ENCODE measurements around the gene CNTN4. TPM values are rescaled to one million over a fixed set of nuclear protein-coding genes. Genes with fewer than 3 reads are reported as not detected.

The CNTN4 gene
- total RNA-seq, 1 experiment from 2014 or later: 1.6 TPM

- Histone ChIP-seq H2AK5ac (ENCODE audit: insufficient read length, low read length) (no peak overlapping the region), H2BK20ac (ENCODE audit: low read depth, low read length, poor library complexity, severe bottlenecking) (no peak overlapping the region), H3K9ac (ENCODE audit: extremely low read depth, insufficient read length, low read length) (no peak overlapping the region), H2BK15ac (ENCODE audit: low read depth, low read length) (no peak overlapping the region), H3K23ac (ENCODE audit: insufficient read length, low read depth, low read length) (no peak overlapping the region), H3K18ac (ENCODE audit: insufficient read length, low read depth, low read length) (no peak overlapping the region), H2AFZ (ENCODE audit: low read length) (no peak overlapping the region), H3T11ph (ENCODE audit: low read length) (no peak overlapping the region), H3K14ac (ENCODE audit: insufficient read depth, low read length) (no peak overlapping the region), H3K4ac (ENCODE audit: low read depth, low read length) (no peak overlapping the region), H3K79me2 (ENCODE audit: insufficient read depth, low read length) (no peaks in the 10 kb centered on the region), H3K27me3 (ENCODE audit: insufficient read depth, low read length) (no peaks in the 10 kb centered on the region), H3K79me1 (ENCODE audit: insufficient read depth, low read depth, low read length, poor library complexity, severe bottlenecking) (no peaks in the 10 kb centered on the region), H4K91ac (ENCODE audit: insufficient read length, low read depth, low read length) (no peak overlapping the region), H3K27ac (ENCODE audit: insufficient read length, low read depth, low read length) (no peak overlapping the region), H3K23me2 (ENCODE audit: insufficient read length, low read depth, low read length, poor library complexity, severe bottlenecking) (no peaks in the 10 kb centered on the region), H4K5ac (ENCODE audit: insufficient read length, low read depth, low read length) (no peak overlapping the region), H3K4me2 (ENCODE audit: insufficient read depth, insufficient read length, low read length) (no peak overlapping the region), H3K4me1 (ENCODE audit: insufficient read depth, low read length) (no peaks in the 10 kb centered on the region), H2BK12ac (ENCODE audit: insufficient read length, low read depth, low read length) (no peak overlapping the region), H2BK5ac (ENCODE audit: insufficient read length, low read length) (no peak overlapping the region), H2BK120ac (ENCODE audit: low read depth, low read length, poor library complexity, severe bottlenecking) (no peak overlapping the region), H4K8ac (replicated peaks; ENCODE audit: insufficient read length, low read depth, low read length) (no peak overlapping the region), H3K56ac (ENCODE audit: insufficient read length, low read depth, low read length) (no peak overlapping the region), H3K9me3 (ENCODE audit: control insufficient read depth, low read depth, low read length) (no peaks in the 10 kb centered on the region), H4K20me1 (ENCODE audit: control insufficient read depth, insufficient read depth, insufficient read length) (no peaks in the 10 kb centered on the region)
- Mint-ChIP-seq H3K4me3 (no peak overlapping the region), H3K27ac (peak overlapping the region in 1 of 3 experiments; percentile 1; a peak in 1 of 7 replicates), H3K27me3 (ENCODE audit: low read depth) (no peaks in the 10 kb centered on the region), H3K4me1 (peaks cover 3 to 7% of the 10 kb centered on the region in 2 experiments), H3K36me3 (ENCODE audit: insufficient read depth in 1 of 3, low read depth in 3 of 3) (no peaks in the 10 kb centered on the region), H3K9me3 (no peaks in the 10 kb centered on the region)
- no peak for TF ChIP-seq CTCF (conservative IDR thresholded peaks at IDR 0.05)
- no CpG with 5 or more reads among the region's 3 CpGs for WGBS (ENCODE audit: extremely low coverage, insufficient read length, low lambda C conversion rate)
- no peak for DNase-seq
Observed at GRCh38 chr3:2851361-2851760, 752.7 kb downstream of the CNTN4 start.

All from H9 (cell line).